ENCODE results near the gene PBLD. TPM values are rescaled to one million over a fixed set of nuclear protein-coding genes. Genes with fewer than 3 reads are reported as not detected.

Gene PBLD
- total RNA-seq, 1 experiment from 2014 or later, result 11.7 TPM

DNA sequence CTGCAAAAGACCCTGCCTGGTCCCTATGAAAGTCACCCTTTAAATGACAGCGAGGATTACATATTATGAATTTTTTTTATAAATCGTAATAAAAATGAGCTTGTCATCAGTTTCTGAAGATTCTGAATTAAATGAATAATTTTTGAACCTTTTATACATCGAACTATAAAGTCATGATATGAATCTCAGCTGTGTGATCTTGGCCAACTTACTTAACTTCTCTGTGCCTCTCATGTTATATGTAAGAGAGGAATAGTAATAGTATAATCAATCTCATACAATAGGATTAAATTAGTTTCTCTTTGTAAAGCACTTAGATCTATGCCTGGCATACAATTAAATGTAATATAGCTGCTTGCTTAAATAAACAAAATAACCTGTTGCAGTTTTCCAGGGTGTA is 95.6 kb downstream of the PBLD start:
- in situ Hi-C loops (cut with HindIII; ENCODE audit: low pct_unique_long_range_greater_than_20kb, low sequenced_read_pairs) (no loop called here), intact Hi-C loops (cut with micrococcal nuclease; ENCODE audit: unreplicated experiment) (no loop called here)
- Histone ChIP-seq H3K27me3 (ENCODE audit: control insufficient read depth, insufficient read depth, low read length) (no peaks in the 10 kb centered on the region), H3K4me3 (ENCODE audit: low read depth in 2 of 2, low read length in 2 of 2) (no peak overlapping the region), H3K9me3 (ENCODE audit: control insufficient read depth, insufficient read depth, low read depth, low read length) (no peaks in the 10 kb centered on the region), H3K36me3 (ENCODE audit: control insufficient read depth, insufficient read depth, low read length) (no peaks in the 10 kb centered on the region), H3K27ac (ENCODE audit: low read length) (no peak overlapping the region), H3K4me1 (ENCODE audit: control insufficient read depth, insufficient read depth, low read length) (no peaks in the 10 kb centered on the region)
- BruUV-seq (replicated peaks), result no TSS peak
- POLR2A ChIA-PET, result no interaction called here
- TF ChIP-seq POLR2AphosphoS5 (IDR thresholded peaks at IDR 0.05; ENCODE audit: low read depth, low read length) (no peak), TCF7L2 (IDR thresholded peaks at IDR 0.05; ENCODE audit: low read depth, low read length) (no peak), SIN3A (IDR thresholded peaks at IDR 0.05; ENCODE audit: borderline replicate concordance, insufficient read depth, low read depth, low read length) (no peak)
- TF ChIP-seq, protein P1, sequence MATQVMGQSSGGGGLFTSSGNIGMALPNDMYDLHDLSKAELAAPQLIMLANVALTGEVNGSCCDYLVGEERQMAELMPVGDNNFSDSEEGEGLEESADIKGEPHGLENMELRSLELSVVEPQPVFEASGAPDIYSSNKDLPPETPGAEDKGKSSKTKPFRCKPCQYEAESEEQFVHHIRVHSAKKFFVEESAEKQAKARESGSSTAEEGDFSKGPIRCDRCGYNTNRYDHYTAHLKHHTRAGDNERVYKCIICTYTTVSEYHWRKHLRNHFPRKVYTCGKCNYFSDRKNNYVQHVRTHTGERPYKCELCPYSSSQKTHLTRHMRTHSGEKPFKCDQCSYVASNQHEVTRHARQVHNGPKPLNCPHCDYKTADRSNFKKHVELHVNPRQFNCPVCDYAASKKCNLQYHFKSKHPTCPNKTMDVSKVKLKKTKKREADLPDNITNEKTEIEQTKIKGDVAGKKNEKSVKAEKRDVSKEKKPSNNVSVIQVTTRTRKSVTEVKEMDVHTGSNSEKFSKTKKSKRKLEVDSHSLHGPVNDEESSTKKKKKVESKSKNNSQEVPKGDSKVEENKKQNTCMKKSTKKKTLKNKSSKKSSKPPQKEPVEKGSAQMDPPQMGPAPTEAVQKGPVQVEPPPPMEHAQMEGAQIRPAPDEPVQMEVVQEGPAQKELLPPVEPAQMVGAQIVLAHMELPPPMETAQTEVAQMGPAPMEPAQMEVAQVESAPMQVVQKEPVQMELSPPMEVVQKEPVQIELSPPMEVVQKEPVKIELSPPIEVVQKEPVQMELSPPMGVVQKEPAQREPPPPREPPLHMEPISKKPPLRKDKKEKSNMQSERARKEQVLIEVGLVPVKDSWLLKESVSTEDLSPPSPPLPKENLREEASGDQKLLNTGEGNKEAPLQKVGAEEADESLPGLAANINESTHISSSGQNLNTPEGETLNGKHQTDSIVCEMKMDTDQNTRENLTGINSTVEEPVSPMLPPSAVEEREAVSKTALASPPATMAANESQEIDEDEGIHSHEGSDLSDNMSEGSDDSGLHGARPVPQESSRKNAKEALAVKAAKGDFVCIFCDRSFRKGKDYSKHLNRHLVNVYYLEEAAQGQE (IDR thresholded peaks at IDR 0.05; ENCODE audit: insufficient read depth in 1 of 2, low read depth in 2 of 2, low read length in 1 of 2), result no peak
- TF ChIP-seq, protein P2, sequence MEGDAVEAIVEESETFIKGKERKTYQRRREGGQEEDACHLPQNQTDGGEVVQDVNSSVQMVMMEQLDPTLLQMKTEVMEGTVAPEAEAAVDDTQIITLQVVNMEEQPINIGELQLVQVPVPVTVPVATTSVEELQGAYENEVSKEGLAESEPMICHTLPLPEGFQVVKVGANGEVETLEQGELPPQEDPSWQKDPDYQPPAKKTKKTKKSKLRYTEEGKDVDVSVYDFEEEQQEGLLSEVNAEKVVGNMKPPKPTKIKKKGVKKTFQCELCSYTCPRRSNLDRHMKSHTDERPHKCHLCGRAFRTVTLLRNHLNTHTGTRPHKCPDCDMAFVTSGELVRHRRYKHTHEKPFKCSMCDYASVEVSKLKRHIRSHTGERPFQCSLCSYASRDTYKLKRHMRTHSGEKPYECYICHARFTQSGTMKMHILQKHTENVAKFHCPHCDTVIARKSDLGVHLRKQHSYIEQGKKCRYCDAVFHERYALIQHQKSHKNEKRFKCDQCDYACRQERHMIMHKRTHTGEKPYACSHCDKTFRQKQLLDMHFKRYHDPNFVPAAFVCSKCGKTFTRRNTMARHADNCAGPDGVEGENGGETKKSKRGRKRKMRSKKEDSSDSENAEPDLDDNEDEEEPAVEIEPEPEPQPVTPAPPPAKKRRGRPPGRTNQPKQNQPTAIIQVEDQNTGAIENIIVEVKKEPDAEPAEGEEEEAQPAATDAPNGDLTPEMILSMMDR (IDR thresholded peaks at IDR 0.05), result no peak
- CTCF ChIA-PET, result no interaction called here
- DNase-seq (ENCODE audit: low read depth, low spot score) (no peak), ATAC-seq (no peak)

DNA sequence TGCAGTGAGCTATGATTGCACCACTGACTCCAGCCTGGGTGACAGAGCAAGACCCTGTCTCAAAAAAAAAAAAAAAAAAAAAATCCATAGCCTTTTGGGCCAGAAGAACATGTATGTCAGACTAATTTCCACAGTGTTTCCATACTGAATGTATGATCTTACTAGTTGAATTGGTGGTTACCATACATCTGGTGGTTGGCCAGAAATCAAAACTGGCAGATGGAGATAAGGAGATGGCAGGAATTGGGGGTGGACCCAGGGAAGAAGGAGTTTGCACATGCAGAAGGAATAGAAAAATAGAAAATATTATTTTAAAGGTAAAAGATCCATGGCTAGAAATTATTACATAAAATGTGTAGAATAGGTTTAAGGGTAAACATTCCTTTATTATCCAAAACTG is 97.1 kb downstream of the PBLD start:
- TF ChIP-seq, protein P2 (IDR thresholded peaks at IDR 0.05), result no peak
- TF ChIP-seq, protein P1 (IDR thresholded peaks at IDR 0.05; ENCODE audit: insufficient read depth in 1 of 2, low read depth in 2 of 2, low read length in 1 of 2), result no peak
- no peak for TF ChIP-seq POLR2AphosphoS5 (IDR thresholded peaks at IDR 0.05; ENCODE audit: low read depth, low read length)
- TF ChIP-seq TCF7L2 (IDR thresholded peaks at IDR 0.05; ENCODE audit: low read depth, low read length), result no peak
- no peak for TF ChIP-seq SIN3A (IDR thresholded peaks at IDR 0.05; ENCODE audit: borderline replicate concordance, insufficient read depth, low read depth, low read length)
- intact Hi-C loops (cut with micrococcal nuclease; ENCODE audit: unreplicated experiment) (no loop called here), in situ Hi-C loops (cut with HindIII; ENCODE audit: low pct_unique_long_range_greater_than_20kb, low sequenced_read_pairs) (no loop called here)
- H3K4me1 ChIP-seq (ENCODE audit: control insufficient read depth, insufficient read depth, low read length), result peaks cover 8% of the 10 kb centered on the region
- no peak overlapping the region for H3K4me3 ChIP-seq (ENCODE audit: low read depth in 2 of 2, low read length in 2 of 2)
- H3K27me3 ChIP-seq (ENCODE audit: control insufficient read depth, insufficient read depth, low read length), result no peaks in the 10 kb centered on the region
- no peak for DNase-seq (ENCODE audit: low read depth, low spot score)
- POLR2A ChIA-PET, result no interaction called here
- H3K9me3 ChIP-seq (ENCODE audit: control insufficient read depth, insufficient read depth, low read depth, low read length), result no peaks in the 10 kb centered on the region
- CTCF ChIA-PET, result no interaction called here
- no peak overlapping the region for H3K27ac ChIP-seq (ENCODE audit: low read length)
- no peak for ATAC-seq
- no peaks in the 10 kb centered on the region for H3K36me3 ChIP-seq (ENCODE audit: control insufficient read depth, insufficient read depth, low read length)
- no TSS peak for BruUV-seq (replicated peaks)

Data from Panc1 (cell line).